SU-DHL-6 (cell line): ENCODE measurements around the gene TOM1L2.

Experiments used
- H2AFZ ChIP-seq: fragments of 200-600 bp; sonication (generic); 2 replicates; pipeline ENCODE4 v1.6.1; 2014; ENCODE audit warnings: low read depth, mild to moderate bottlenecking, moderate library complexity, mixed read lengths, antibody characterized with exemption, low read length; ENCODE audit not compliant: severe bottlenecking
- H3F3A ChIP-seq: fragments of 200-600 bp; shearing (Covaris generic); 2 replicates; pipeline ENCODE4 v1.6.0; 2016; ENCODE audit warnings: antibody characterized with exemption, mild to moderate bottlenecking; ENCODE audit not compliant: insufficient read depth
- H3K27ac ChIP-seq: fragments of 200-600 bp; sonication (generic); 2 replicates; pipeline ENCODE4 v1.5.1; 2016; ENCODE audit warnings: low read depth, mild to moderate bottlenecking, low read length, moderate library complexity, mixed read lengths
- H3K27me3 ChIP-seq: fragments of 200-600 bp; sonication (generic), shearing (Covaris generic); 2 replicates; pipeline ENCODE4 v1.6.0; 2014; ENCODE audit warnings: mild to moderate bottlenecking, low read length
- H3K36me3 ChIP-seq: fragments of 200-600 bp; sonication (generic); 2 replicates; pipeline ENCODE4 v1.6.1; 2014; ENCODE audit warnings: mild to moderate bottlenecking, low read length, mixed read lengths
- H3K4me2 ChIP-seq: fragments of 300-600, 200-600 bp; shearing (Covaris generic), sonication (generic); 2 replicates; pipeline ENCODE4 v1.6.0; 2014; ENCODE audit warnings: low read length, low read depth, mild to moderate bottlenecking; ENCODE audit not compliant: poor library complexity, severe bottlenecking
- H3K4me3 ChIP-seq: fragments of 200-600 bp; sonication (generic); 2 replicates; pipeline ENCODE4 v1.5.1; 2014; ENCODE audit warnings: antibody characterized with exemption, low read length, mild to moderate bottlenecking, mixed read lengths; ENCODE audit not compliant: insufficient read depth, poor library complexity, severe bottlenecking
- H3K79me2 ChIP-seq: fragments of 200-600 bp; sonication (generic); 2 replicates; pipeline ENCODE4 v1.6.1; 2014; ENCODE audit warnings: mild to moderate bottlenecking, low read length, moderate library complexity; ENCODE audit not compliant: insufficient read depth
- H3K9ac ChIP-seq: fragments of 200-600 bp; sonication (generic); 2 replicates; pipeline ENCODE4 v1.7.0; 2014; ENCODE audit warnings: mild to moderate bottlenecking, low read length
- H3K9me2 ChIP-seq: fragments of 200-600 bp; sonication (generic); replicated peaks from 2 replicates; pipeline ENCODE4 v1.6.1; 2014; ENCODE audit warnings: low read length; ENCODE audit not compliant: insufficient read depth
- H3K9me3 ChIP-seq: fragments of 200-600 bp; sonication (generic); 2 replicates; pipeline ENCODE4 v1.6.1; 2014; ENCODE audit warnings: low read length, mixed read lengths; ENCODE audit not compliant: insufficient read depth
- H4K20me1 ChIP-seq: fragments of 200-600 bp; sonication (generic); 2 replicates; pipeline ENCODE4 v1.6.1; 2014; ENCODE audit warnings: low read depth, mild to moderate bottlenecking, antibody characterized with exemption, low read length, moderate library complexity, mixed read lengths
- EZH2phosphoT487 ChIP-seq: fragments of 200-600 bp; sonication (generic), shearing (Covaris generic); conservative IDR thresholded peaks from 2 replicates; pipeline ENCODE4 v1.6.1; 2018; ENCODE audit warnings: mild to moderate bottlenecking, antibody characterized with exemption, low read length, moderate library complexity, mixed read lengths
- TF ChIP-seq, protein P1 (sequence below): fragments of 200-600 bp; sonication (generic); IDR thresholded peaks from one replicate; pipeline ENCODE4 v1.5.1; 2017; ENCODE audit warnings: antibody characterized with exemption, mild to moderate bottlenecking, low read length, moderate library complexity; ENCODE audit not compliant: insufficient read depth, poor library complexity, severe bottlenecking

TOM1L2 gene

DNA sequence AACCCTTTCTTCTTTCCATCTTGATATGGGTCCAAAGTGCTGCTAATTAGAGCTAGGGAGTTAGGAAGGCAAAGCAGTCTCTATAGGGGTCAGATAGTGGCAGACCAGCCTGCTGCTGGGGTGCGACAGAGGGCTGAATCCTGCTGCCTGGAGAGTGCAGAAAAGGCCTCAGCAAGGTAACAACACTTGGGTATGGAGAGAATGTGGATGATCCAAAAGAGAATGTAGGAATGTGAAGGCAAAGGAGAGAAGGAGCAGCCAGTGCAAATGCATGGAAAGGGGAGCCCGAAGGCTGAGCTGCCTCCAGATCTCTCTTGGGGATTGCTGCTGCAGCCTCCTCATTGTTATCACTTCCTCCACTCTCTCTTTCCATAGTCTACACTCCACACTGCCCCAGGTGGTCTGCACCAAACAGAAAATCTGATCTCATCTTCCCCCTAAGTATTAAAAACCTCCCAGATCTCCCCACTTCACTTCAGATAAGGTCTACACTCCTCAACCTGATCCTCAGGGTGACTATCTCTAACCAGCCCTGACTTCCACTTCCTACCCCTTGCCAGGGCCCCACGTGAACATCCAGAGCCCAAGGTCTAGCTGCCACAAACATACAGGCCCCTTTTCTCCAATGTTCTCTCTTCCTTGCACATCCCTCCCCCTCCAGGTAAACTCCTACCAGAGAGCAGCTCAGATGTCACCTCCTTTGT is 28.8 kb downstream of the TOM1L2 start:
- H3K27me3 ChIP-seq, result no peaks in the 10 kb centered on the region
- H2AFZ ChIP-seq, result no peak overlapping the region
- no peaks in the 10 kb centered on the region for H3K9me2 ChIP-seq
- H3K27ac ChIP-seq, result no peak overlapping the region
- H3K9ac ChIP-seq, result no peak overlapping the region
- no peaks in the 10 kb centered on the region for H3K9me3 ChIP-seq
- H3K79me2 ChIP-seq, result no peaks in the 10 kb centered on the region
- H3K36me3 ChIP-seq, result no peaks in the 10 kb centered on the region
- TF ChIP-seq EZH2phosphoT487, result no peak
- TF ChIP-seq, protein P1, sequence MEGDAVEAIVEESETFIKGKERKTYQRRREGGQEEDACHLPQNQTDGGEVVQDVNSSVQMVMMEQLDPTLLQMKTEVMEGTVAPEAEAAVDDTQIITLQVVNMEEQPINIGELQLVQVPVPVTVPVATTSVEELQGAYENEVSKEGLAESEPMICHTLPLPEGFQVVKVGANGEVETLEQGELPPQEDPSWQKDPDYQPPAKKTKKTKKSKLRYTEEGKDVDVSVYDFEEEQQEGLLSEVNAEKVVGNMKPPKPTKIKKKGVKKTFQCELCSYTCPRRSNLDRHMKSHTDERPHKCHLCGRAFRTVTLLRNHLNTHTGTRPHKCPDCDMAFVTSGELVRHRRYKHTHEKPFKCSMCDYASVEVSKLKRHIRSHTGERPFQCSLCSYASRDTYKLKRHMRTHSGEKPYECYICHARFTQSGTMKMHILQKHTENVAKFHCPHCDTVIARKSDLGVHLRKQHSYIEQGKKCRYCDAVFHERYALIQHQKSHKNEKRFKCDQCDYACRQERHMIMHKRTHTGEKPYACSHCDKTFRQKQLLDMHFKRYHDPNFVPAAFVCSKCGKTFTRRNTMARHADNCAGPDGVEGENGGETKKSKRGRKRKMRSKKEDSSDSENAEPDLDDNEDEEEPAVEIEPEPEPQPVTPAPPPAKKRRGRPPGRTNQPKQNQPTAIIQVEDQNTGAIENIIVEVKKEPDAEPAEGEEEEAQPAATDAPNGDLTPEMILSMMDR, result no peak
- H4K20me1 ChIP-seq, result peaks cover 4% of the 10 kb centered on the region; the same call in 1 of the 2 replicates
- no peaks in the 10 kb centered on the region for H3F3A ChIP-seq
- H3K4me2 ChIP-seq, result no peak overlapping the region
- no peak overlapping the region for H3K4me3 ChIP-seq

DNA sequence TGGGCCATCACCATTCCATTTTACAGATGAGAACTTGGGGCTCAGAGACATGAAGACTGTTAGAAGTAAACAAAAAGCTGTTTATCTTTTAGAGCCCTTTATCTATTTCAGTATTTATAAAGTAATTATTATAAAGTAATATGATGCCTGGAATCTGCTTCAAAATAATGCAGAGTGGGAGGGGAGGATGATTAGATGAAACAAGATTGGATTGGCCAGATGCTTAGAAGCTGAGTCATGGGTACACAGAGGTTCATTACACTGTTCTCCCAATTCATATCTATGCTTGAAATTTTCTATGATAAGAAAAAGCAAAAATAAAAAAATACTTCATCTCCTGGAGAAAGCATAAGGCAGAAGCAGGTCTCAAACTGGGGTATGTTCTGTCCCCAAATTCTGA is 29.4 kb downstream of the TOM1L2 start:
- no peak overlapping the region for H3K9ac ChIP-seq
- no peak overlapping the region for H3K27ac ChIP-seq
- H3K4me2 ChIP-seq, result no peak overlapping the region

DNA sequence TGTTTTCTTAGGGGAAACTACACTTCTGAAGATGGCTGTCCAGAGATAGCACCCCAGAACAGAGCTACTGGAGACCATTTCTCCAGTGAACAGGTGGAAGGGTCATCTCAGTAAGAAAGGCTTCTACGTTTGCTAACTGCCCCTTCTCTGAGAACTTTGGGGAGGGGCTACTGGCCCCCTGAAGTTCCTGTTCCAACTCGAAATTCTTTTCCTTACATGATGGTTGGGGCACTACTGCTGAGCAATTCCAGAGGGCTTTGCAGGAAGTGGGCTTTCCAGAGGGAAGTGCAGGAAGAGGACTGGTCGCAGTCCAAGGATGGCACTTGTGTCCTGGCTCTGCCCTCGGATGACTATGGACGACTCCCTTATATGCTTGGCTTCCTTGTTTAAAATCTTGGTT is 31.2 kb downstream of the TOM1L2 start:
- H3K9ac ChIP-seq, result no peak overlapping the region
- H2AFZ ChIP-seq, result no peak overlapping the region
- no peaks in the 10 kb centered on the region for H3K9me2 ChIP-seq
- no peaks in the 10 kb centered on the region for H3K9me3 ChIP-seq
- H4K20me1 ChIP-seq, result peaks cover 4% of the 10 kb centered on the region; the same call in 1 of the 2 replicates
- no peaks in the 10 kb centered on the region for H3K36me3 ChIP-seq
- H3K4me2 ChIP-seq, result no peak overlapping the region
- H3K27me3 ChIP-seq, result no peaks in the 10 kb centered on the region
- TF ChIP-seq, protein P1, result no peak
- H3K79me2 ChIP-seq, result no peaks in the 10 kb centered on the region
- H3K4me3 ChIP-seq, result no peak overlapping the region
- H3K27ac ChIP-seq, result no peak overlapping the region
- no peaks in the 10 kb centered on the region for H3F3A ChIP-seq

More for the DNA sequence above, 29.4 kb downstream of the TOM1L2 start:
- Histone ChIP-seq H3K36me3 (no peaks in the 10 kb centered on the region), H3K4me3 (no peak overlapping the region), H2AFZ (no peak overlapping the region), H3F3A (no peaks in the 10 kb centered on the region), H3K9me2 (no peaks in the 10 kb centered on the region), H4K20me1 (peaks cover 4% of the 10 kb centered on the region; the same call in 1 of the 2 replicates), H3K9me3 (no peaks in the 10 kb centered on the region), H3K79me2 (no peaks in the 10 kb centered on the region), H3K27me3 (no peaks in the 10 kb centered on the region)
- no peak for TF ChIP-seq EZH2phosphoT487
- TF ChIP-seq, protein P1, result no peak
